Measurements from ENCODE around the gene GPANK1. TPM values are rescaled to one million over a fixed set of nuclear protein-coding genes. Genes with fewer than 3 reads are reported as not detected.

Gene GPANK1
- total and polyA plus RNA-seq, 2 of the 13 experiments (the other 11 are each of a cell fraction or from before 2014, with no cell fraction given): 15.4 to 22.8 TPM

- TF ChIP-seq ZNF451 (CRISPR knock-in tag; IDR thresholded peaks at IDR 0.05) (no peak), FOXP4 (CRISPR knock-in tag; IDR thresholded peaks at IDR 0.05) (no peak; the same call in 1 of the 2 replicates), ZNF597 (CRISPR knock-in tag; IDR thresholded peaks at IDR 0.05) (no peak), ZNF468 (CRISPR knock-in tag; IDR thresholded peaks at IDR 0.05) (no peak), ZNF564 (CRISPR knock-in tag; IDR thresholded peaks at IDR 0.05) (peak; percentile 53; the same call in 1 of the 2 replicates), GTF2F1 (IDR thresholded peaks at IDR 0.05; ENCODE audit: low read length) (no peak), THAP8 (CRISPR knock-in tag; IDR thresholded peaks at IDR 0.05; ENCODE audit: borderline replicate concordance) (peak; percentile 55; the same call in 1 of the 2 replicates), DPF2 (CRISPR knock-in tag; IDR thresholded peaks at IDR 0.05; ENCODE audit: borderline replicate concordance, low read depth) (no peak), ZUFSP (CRISPR knock-in tag; IDR thresholded peaks at IDR 0.05; ENCODE audit: borderline replicate concordance) (no peak), RFX5 (IDR thresholded peaks at IDR 0.05; ENCODE audit: low read depth, low read length) (no peak), ZSCAN30 (CRISPR knock-in tag; IDR thresholded peaks at IDR 0.05) (peak; percentile 65; the same call in 1 of the 2 replicates), MATR3 (CRISPR knock-in tag; IDR thresholded peaks at IDR 0.05) (no peak), ELF1 (CRISPR knock-in tag; IDR thresholded peaks at IDR 0.05) (no peak), HIVEP1 (CRISPR knock-in tag; IDR thresholded peaks at IDR 0.05) (peak; percentile 75; the same call in 1 of the 2 replicates), SOX6 (IDR thresholded peaks at IDR 0.05) (no peak), SOX6 (CRISPR knock-in tag; IDR thresholded peaks at IDR 0.05) (no peak), MEIS2 (CRISPR knock-in tag; IDR thresholded peaks at IDR 0.05) (no peak; the same call in 1 of the 2 replicates), U2AF2 (IDR thresholded peaks at IDR 0.05; ENCODE audit: low read depth, low read length) (0 out of 2 replicates have a peak, but pooled peaks have one; percentile 30), ZNF558 (CRISPR knock-in tag; IDR thresholded peaks at IDR 0.05; ENCODE audit: borderline replicate concordance) (peak; percentile 91)
Observed at GRCh38 chr6:31620586-31621319, 44.0 kb downstream of the GPANK1 start, which contains the start of gene PRRC2A (continued).

All from HepG2 (cell line).